HG03039 (cell line): ENCODE measurements around the gene TGIF1.
"Not testable (repeated sequence)": the region's sequence is repeated elsewhere in the genome, so short reads cannot be mapped to it uniquely, and the experiment has no call there.

Experiments
- ATAC-seq: cut with Tn5 transposase; IDR thresholded peaks from one replicate; pipeline ENCODE4 v1.9.1; 2021; ENCODE audit warnings: mild to moderate bottlenecking, moderate library complexity; ENCODE audit not compliant: unreplicated experiment

Gene TGIF1

DNA sequence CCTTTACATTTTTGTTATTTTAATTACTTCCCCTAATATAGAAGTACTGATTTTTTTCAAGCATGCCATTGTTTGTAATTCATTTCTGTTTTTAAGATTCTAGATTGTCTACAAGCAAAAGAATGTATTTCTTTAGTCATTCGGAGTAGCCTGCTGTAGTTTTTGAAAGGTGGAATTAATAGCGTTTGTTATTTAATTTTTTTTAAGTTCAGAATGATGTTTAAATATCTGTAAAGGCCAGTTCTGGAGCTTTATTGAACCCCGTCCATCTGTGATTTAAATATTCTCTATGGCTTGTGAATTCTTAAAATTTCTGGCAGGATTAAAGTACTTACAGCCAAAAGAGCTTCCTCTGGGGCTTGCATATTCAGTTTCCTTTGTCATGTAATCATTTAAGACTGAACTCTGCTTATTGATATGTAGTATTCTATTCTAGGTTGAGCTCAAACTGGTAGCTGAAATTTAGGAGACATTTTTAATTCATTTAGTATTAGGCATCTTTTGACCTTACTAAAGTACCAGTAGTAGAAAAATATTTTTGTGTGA is 5.2 kb downstream of the TGIF1 start:
- no peak for ATAC-seq

DNA sequence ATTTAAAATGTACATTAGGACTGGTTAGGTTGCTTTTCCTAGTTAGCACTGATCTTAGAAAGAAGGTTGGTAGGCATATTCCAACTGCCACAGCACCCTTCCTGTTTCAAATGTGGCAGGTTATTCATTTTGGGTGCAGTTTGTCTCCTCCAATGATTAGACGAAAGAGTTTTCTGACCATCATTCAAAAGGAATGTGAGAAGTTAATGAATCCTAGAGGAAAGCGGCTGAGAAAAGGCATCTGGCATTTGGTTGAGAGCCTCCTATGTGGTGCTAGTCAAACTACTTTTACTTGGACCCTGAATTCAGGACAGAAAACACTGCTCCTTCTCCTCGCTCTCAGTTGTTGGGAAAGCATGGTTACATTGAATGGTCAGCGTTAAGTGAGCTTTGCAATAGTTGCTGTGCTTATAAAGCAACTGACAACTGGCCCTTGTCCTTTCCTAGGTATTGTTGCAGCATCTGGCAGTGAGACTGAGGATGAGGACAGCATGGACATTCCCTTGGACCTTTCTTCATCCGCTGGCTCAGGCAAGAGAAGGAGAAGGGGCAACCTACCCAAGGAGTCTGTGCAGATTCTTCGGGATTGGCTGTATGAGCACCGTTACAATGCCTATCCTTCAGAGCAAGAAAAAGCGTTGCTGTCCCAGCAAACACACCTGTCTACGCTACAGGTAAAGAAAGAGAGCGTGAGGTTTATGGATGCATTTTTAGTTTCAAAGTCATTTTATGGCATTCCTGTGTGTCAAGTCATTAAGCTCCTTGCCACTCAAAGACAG is 6.1 kb downstream of the TGIF1 start:
- ATAC-seq: no peak

GRCh38 chr18:3456686-3457069 is 6.7 kb downstream of the TGIF1 start:
- no peak for ATAC-seq

- ATAC-seq: no peak
These were observed 7.3 kb downstream of the TGIF1 start for GRCh38 chr18:3457261-3457724.

DNA sequence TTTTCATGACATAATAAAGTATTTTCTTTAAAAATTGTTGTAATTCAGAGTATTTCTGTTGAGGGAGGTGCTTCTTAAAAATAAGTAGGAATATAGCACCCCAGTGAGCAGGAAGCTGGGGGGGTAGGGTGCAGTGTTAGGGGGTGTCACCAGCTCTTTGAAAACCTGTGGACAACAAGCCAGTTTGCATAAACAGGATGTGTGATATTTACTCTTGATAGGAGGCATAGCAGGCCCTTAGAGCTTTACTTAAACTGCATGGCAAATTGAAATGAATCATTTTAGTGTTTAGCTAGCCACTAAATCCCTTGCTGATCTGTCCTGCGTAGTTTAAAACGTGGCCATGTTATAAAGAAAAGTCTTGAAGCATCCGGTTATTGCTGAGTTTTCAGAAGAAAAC is 8.4 kb downstream of the TGIF1 start:
- no peak for ATAC-seq

GRCh38 chr18:3458952-3459853 is 9.2 kb downstream of the TGIF1 start:
- no peak for ATAC-seq

- ATAC-seq: no peak
These were observed 10.9 kb downstream of the TGIF1 start for GRCh38 chr18:3460823-3461398.

DNA sequence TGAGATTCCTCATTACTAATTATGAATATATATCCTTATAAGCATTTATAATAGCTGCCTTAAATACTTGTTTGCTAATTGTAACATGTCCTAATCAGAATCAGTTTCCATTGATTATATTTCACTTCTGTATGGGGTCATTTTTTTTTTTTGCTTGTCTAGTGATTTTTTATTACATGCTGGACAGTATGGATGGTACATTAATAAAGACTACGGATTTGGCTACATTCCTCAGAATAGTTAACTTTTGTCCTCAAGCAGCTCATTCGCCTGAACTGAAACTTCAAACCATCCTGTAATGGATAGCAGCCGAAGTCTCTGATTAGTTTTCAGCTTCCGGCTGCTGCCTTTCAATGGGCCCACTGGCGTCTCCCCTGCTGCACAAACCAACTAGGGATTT is 11.7 kb downstream of the TGIF1 start:
- no peak for ATAC-seq

DNA sequence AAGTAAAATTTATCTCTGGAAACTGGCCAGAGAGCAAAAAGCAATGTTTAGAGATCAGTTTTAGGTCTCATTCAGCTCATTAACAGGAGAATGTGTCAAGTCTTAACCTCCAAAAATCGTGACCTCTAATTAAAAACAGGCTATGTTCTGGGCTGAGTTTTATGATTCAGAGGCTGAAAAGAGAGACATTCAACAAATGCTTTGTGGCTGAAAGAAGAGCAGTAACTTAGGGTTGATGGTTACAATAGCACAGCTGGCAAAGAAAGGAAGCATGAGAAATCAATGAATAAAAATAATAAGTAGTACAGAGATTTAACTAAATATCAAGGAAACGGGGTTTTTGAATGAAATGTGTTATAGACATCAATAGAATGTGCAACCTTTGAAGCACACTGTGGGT is 13.1 kb downstream of the TGIF1 start:
- ATAC-seq: no peak

DNA sequence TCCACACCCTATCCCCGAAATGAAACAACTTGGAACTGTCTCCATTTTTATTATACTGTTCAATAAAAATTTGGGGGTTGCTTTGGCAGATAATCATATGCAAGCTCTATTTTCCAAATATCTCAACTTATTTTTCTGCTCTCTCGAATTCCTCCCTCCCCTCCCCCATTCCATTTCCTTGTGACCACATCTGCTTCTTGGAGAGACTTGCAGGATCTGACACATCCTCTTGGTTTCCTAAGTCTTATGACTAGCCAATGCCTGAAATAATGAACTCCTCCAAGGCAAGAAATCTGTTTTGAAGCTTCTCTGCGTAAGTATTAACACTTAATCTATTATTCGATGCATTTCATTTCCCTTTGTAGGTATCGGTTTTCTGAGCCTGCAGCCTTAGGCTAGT is 16.1 kb downstream of the TGIF1 start:
- ATAC-seq: no peak

- ATAC-seq: no peak
These were observed 16.9 kb downstream of the TGIF1 start for GRCh38 chr18:3466872-3467271.

GRCh38 chr18:3468066-3468705 is 18.2 kb downstream of the TGIF1 start:
- no peak for ATAC-seq

GRCh38 chr18:3468833-3469232 is 18.9 kb downstream of the TGIF1 start:
- no peak for ATAC-seq

DNA sequence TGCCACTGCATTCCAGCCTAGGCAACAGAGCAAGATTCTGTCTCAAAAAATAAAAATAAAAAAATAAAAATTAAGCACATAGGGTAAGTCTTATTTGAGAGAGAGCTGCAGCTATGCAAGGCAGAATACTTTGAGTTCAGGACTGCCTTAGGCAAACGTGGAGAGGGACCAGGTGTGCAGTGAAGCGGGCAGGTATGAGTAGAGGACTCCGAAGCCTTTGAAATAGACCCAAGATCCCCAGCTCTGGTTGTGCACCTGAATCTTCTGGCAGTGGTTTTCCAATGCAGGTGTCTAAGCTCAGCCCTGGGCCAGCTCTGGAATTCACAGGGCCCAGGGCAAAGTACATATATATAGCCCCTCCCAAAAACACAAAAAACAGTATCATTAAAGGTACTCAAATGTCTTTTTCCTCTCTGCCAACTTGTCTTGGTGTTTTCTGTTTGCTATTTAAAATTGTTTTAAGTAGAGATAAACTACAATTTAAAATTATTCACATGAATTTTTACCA is 21.2 kb downstream of the TGIF1 start:
- no peak for ATAC-seq

- ATAC-seq: not testable (repeated sequence)
These were observed 22.1 kb downstream of the TGIF1 start for GRCh38 chr18:3472121-3472520.

DNA sequence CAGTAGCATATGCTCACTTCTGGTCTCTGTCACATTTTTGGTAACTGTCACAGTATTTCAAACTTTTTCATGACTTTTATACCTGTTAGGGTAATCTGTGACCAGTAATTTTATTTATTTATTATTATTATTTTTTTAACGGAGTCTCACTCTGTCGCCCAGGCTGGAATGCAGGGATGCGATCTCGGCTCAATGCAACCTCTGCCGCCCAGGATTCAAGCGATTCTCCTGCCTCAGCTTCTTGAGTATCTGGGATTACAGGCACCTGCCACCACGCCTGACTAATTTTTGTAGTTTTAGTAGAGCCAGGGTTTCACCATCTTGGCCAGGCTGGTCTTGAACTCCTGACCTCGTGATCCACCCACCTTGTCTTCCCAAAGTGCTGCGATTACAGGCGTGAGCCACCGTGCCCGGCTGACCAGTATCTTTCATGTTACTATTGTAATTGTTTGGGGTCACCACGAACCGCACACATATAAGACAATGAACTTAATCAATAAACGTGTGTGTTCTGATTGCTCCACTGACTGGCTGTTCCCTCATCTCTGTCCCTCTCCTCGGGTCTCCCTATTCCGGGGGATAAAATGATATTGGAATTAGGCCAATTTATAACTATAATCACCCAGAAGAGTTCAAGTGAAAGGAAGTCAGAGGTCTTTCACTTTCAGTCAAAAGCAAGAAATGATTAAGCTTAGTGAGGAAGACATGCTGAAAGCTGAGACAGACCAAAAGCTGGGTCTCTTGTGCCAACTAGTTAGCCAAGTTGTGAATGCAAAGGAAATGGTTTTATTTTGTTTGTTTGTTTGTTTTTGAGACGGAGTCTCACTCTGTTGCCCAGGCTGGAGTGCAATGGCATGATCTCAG is 22.9 kb downstream of the TGIF1 start:
- no peak for ATAC-seq

- no peak for ATAC-seq
These were observed 28.4 kb downstream of the TGIF1 start for GRCh38 chr18:3478262-3478978.

GRCh38 chr18:3479978-3480509 is 30.1 kb downstream of the TGIF1 start:
- ATAC-seq: no peak
